SH-SY5Y (cell line): ENCODE measurements around the gene TJP3.

ENCODE experiments used
- GATA2 ChIP-seq: IDR thresholded peaks from 2 replicates; pipeline ENCODE4 v1.6.1; 2011; ENCODE audit warnings: mild to moderate bottlenecking, low read depth, low read length
- GATA3 ChIP-seq: IDR thresholded peaks from 2 replicates; pipeline ENCODE4 v1.6.1; 2011; ENCODE audit warnings: low read depth, mild to moderate bottlenecking, low read length, moderate library complexity

GRCh38 chr19:3737487-3738205, 29.5 kb downstream of the TJP3 start:
- TF ChIP-seq GATA3, result no peak
- no peak for TF ChIP-seq GATA2
